GM12878 (cell line): ENCODE measurements around the gene KPNA1. TPM values are rescaled to one million over a fixed set of nuclear protein-coding genes. Genes with fewer than 3 reads are reported as not detected.

ENCODE experiments used
- ATAC-seq: fragments of 200-7000 bp; cut with Tn5 transposase; 3 replicates; pipeline ENCODE4 v1.9.1; 2020; ENCODE audit warnings: mild to moderate bottlenecking, moderate library complexity
- BruUV-seq: library from RNA; stranded (reverse); fragments of 400-500 nt; replicated peaks from 2 replicates; lab custom pipeline; 2021; lab: Mats Ljungman, UMichigan
- CTCF ChIA-PET: fragments of 300-600 bp; sonication (Branson Sonifier 250); formaldehyde crosslinking; extraction: SDS; loops from one replicate; lab custom pipeline; 2021; ENCODE audit warnings: inconsistent platforms; lab: Yijun Ruan, JAX
- POLR2A ChIA-PET: fragments of 350-600 bp; formaldehyde crosslinking; extraction: SDS; loops from one replicate; lab custom pipeline; 2021; ENCODE audit warnings: inconsistent platforms; lab: Charles Lee
- RAD21 ChIA-PET: fragments of 300-600 bp; sonication (Branson Sonifier 250); formaldehyde crosslinking; loops from one replicate; lab custom pipeline; 2023; ENCODE audit warnings: antibody characterized with exemption; ENCODE audit not compliant: unreplicated experiment; lab: Charles Lee
- SMC1A ChIA-PET: fragments of 300-600 bp; sonication (Branson Sonifier 250); formaldehyde crosslinking; loops from one replicate; lab custom pipeline; 2023; ENCODE audit not compliant: unreplicated experiment, uncharacterized antibody; lab: Charles Lee
- DNase-seq: peaks from one replicate; pipeline ENCODE4 v3.0.0-alpha.2; 2011; ENCODE audit warnings: low read depth, low spot score
- FAIRE-seq: peaks from 3 replicates; lab custom pipeline; 2011; peaks lifted over from hg19 to GRCh38; lab: Jason Lieb, UNC
- H2AFZ ChIP-seq: 2 replicates; pipeline ENCODE4 v1.6.0; 2011; ENCODE audit warnings: low read depth, low read length, control low read depth; ENCODE audit not compliant: control insufficient read depth
- H3K27ac ChIP-seq: 2 replicates; pipeline ENCODE4 v1.5.1; 2011; ENCODE audit warnings: control low read depth; ENCODE audit not compliant: control insufficient read depth, insufficient read depth
- H3K27me3 ChIP-seq, 2 experiments: replicated peaks in 1 of 2; 2 replicates each; pipeline versions ENCODE4 v1.6.0 to v1.6.1; 2011; ENCODE audit warnings: low read length in 1 of 2; ENCODE audit not compliant: control insufficient read depth in 2 of 2, insufficient read depth in 2 of 2
- H3K36me3 ChIP-seq, 2 experiments: 2 replicates each; pipeline ENCODE4 v1.5.1; 2011; ENCODE audit warnings: low read length in 1 of 2; ENCODE audit not compliant: control insufficient read depth in 2 of 2, insufficient read depth in 2 of 2
- H3K4me1 ChIP-seq: 2 replicates; pipeline ENCODE4 v1.6.1; 2011; ENCODE audit warnings: mild to moderate bottlenecking, low read length, moderate library complexity, mixed read lengths; ENCODE audit not compliant: control insufficient read depth, insufficient read depth
- H3K4me2 ChIP-seq: 2 replicates; pipeline ENCODE4 v1.6.0; 2011; ENCODE audit warnings: control low read depth; ENCODE audit not compliant: control insufficient read depth, insufficient read depth
- H3K4me3 ChIP-seq: fragments of 200-600 bp; sonication (generic); 2 replicates; pipeline ENCODE4 v1.5.1; 2016
- H3K79me2 ChIP-seq: 2 replicates; pipeline ENCODE4 v1.6.0; 2011; ENCODE audit warnings: low read length; ENCODE audit not compliant: control insufficient read depth, insufficient read depth
- H3K9ac ChIP-seq: 2 replicates; pipeline ENCODE4 v1.8.0; 2011; ENCODE audit warnings: low read length, control low read depth, mixed read lengths; ENCODE audit not compliant: control insufficient read depth, insufficient read depth
- H3K9me3 ChIP-seq: replicated peaks from 3 replicates; pipeline ENCODE4 v1.5.1; 2011; ENCODE audit warnings: mild to moderate bottlenecking, low read length; ENCODE audit not compliant: control insufficient read depth, insufficient read depth
- H4K20me1 ChIP-seq: 2 replicates; pipeline ENCODE4 v1.6.0; 2011; ENCODE audit not compliant: control insufficient read depth, insufficient read depth
- ELK1 ChIP-seq: IDR thresholded peaks from 2 replicates; pipeline ENCODE4 v1.6.1; 2012; ENCODE audit warnings: low read depth, low read length, improper control_type of control experiment
- EZH2 ChIP-seq: IDR thresholded peaks from 2 replicates; pipeline ENCODE4 v1.6.1; 2012; ENCODE audit warnings: low read depth, mild to moderate bottlenecking, control low read depth, inconsistent platforms, low read length, borderline replicate concordance; ENCODE audit not compliant: control insufficient read depth
- MAX ChIP-seq: IDR thresholded peaks from 2 replicates; pipeline ENCODE4 v1.6.1; 2012; ENCODE audit warnings: low read depth, low read length, improper control_type of control experiment
- PAX5 ChIP-seq: IDR thresholded peaks from 2 replicates; pipeline ENCODE4 v1.6.1; 2011; ENCODE audit warnings: low read depth, low read length, borderline replicate concordance
- POLR2A ChIP-seq: IDR thresholded peaks from 2 replicates; pipeline ENCODE4 v1.6.1; 2011; ENCODE audit warnings: low read depth, mild to moderate bottlenecking, low read length
- POLR2AphosphoS2 ChIP-seq: IDR thresholded peaks from 2 replicates; pipeline ENCODE4 v1.6.1; 2011; ENCODE audit warnings: low read depth, mild to moderate bottlenecking, low read length, improper control_type of control experiment, moderate library complexity
- YBX1 ChIP-seq: fragments of 450-650 bp; IDR thresholded peaks from 2 replicates; pipeline ENCODE4 v1.6.1; 2016; ENCODE audit warnings: antibody characterized with exemption
- WGBS: methylation state at CpG from one replicate; pipeline ENCODE4 v1.1.6; 2016; ENCODE audit warnings: low lambda C conversion rate; ENCODE audit not compliant: insufficient replicate concordance, insufficient coverage; ENCODE audit errors: missing lambda C conversion rate; 5-methylcytosine and 5-hydroxymethylcytosine counted together
- in situ Hi-C: fragments of 300-500 bp; cut with MboI; formaldehyde crosslinking; loops from 9 replicates; pipeline ENCODE4 v1.14.3; 2018; ENCODE audit warnings: mixed read lengths
- intact Hi-C: fragments of 100-400 bp; cut with micrococcal nuclease; formaldehyde crosslinking; loops from one replicate; pipeline ENCODE4 v1.14.2; 2022; ENCODE audit not compliant: unreplicated experiment
- polyA plus RNA-seq, 11 experiments: library from polyadenylated mRNA; depleted of rRNA in 4 of 11; unstranded in 6 of 11; stranded (reverse) in 5 of 11; fragments of >200 nt; fragmentation: Nextera tagmentation in 4 of 11; fragmentation: Illumina TruSeq in 1 of 11; extraction: Ambion mirVana in 4 of 11; extraction: Trizol in 1 of 11; gene quantifications; 1 replicate in 1 of 11; 2 replicates in 10 of 11; pipeline versions ENCODE4 v1.2.1 to v1.2.3, GENCODE V29; 2011 to 2016; ENCODE audit warnings: inconsistent platforms in 2 of 11, missing spikeins in 2 of 11, low read depth in 1 of 11
- total RNA-seq, 4 experiments: library from RNA; depleted of rRNA in 3 of 4; stranded (reverse); fragments of >200 nt in 3 of 4; fragmentation: Illumina TruSeq in 1 of 4; extraction: Trizol in 1 of 4; gene quantifications; 2 replicates each; pipeline versions ENCODE4 v1.2.1 to v1.2.3, GENCODE V29; 2013 to 2021

Gene KPNA1
- total and polyA plus RNA-seq, 10 of the 15 experiments (the other 5 are each of a cell fraction or from before 2014, with no cell fraction given) = 8.5 to 52.7 (median 41.0) TPM

- BruUV-seq = no TSS peak
- 73% methylated on average over 4 of the region's 4 CpGs for WGBS
- TF ChIP-seq MAX = no peak
- Histone ChIP-seq H2AFZ (no peak overlapping the region), H3K9ac (no peak overlapping the region), H4K20me1 (no peaks in the 10 kb centered on the region), H3K4me1 (peaks cover 5% of the 10 kb centered on the region), H3K79me2 (peaks cover 51% of the 10 kb centered on the region), H3K4me2 (no peak overlapping the region), H3K27ac (no peak overlapping the region), H3K4me3 (no peak overlapping the region), H3K9me3 (no peaks in the 10 kb centered on the region), H3K36me3 (peaks cover 2 to 11% of the 10 kb centered on the region in 2 experiments; a peak in 2 of 4 replicates), H3K27me3 (no peaks in the 10 kb centered on the region)
- POLR2A ChIA-PET = interaction anchor here (0.6 to 3.5 kb wide), 3 partner anchors 26 to 133 kb away, joined by 3 to 13 read pairs (median 8); no protein-coding TSS in a partner anchor
- CTCF ChIA-PET = interaction anchor here (0.7 to 6.3 kb wide), 12 partner anchors 9 to 297 kb away, joined by 3 to 72 read pairs (median 6); partner anchors contain the start of genes PARP14 and WDR5B
- intact Hi-C loops (loop anchor here (10.0 kb wide), 2 partner anchors 144 to 634 kb away; partner anchors contain the start of gene SEMA5B), in situ Hi-C loops (no loop called here)
- DNase-seq (no peak), ATAC-seq (0 out of 3 replicates have a peak, but pooled peaks have one; percentile 16), FAIRE-seq (no peak)
- SMC1A ChIA-PET = interaction anchor here (0.9 to 6.7 kb wide), 11 partner anchors 12 to 844 kb away, joined by 3 to 70 read pairs (median 7); partner anchors contain the start of genes POLQ and WDR5B
- RAD21 ChIA-PET = interaction anchor here (0.8 to 3.9 kb wide), 5 partner anchors 26 to 288 kb away, joined by 3 to 32 read pairs (median 8); partner anchors contain the start of gene KPNA1
Measured at GRCh38 chr3:122390665-122391064, 124.1 kb downstream of the KPNA1 start.

DNA sequence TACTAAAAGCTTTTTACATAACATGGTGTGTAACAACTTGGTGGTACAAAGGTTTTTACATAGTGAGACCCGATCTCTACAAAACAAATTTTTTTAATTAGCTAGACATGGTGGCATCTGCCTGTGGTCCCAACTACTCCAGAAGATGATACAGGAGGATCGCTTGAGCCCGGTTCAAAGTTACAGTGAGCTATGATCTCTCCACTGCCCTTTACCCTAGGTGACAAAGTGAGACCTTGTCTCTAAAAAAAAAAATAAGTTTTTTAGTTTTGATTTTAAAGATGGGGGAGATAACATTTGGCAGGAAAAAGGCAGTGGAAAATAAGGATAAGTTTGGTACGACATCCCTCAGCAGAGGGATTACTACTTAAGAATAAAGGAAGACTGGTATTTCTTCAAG, 124.8 kb downstream of the KPNA1 start:
- Histone ChIP-seq H3K27ac (no peak overlapping the region), H3K4me2 (no peak overlapping the region; the same call in 1 of the 2 replicates), H3K4me1 (peaks cover 5% of the 10 kb centered on the region), H4K20me1 (no peaks in the 10 kb centered on the region), H3K36me3 (peaks cover 2 to 11% of the 10 kb centered on the region in 2 experiments; a peak in 2 of 4 replicates), H3K27me3 (no peaks in the 10 kb centered on the region), H3K79me2 (peaks cover 56% of the 10 kb centered on the region), H3K4me3 (no peak overlapping the region), H3K9ac (no peak overlapping the region), H3K9me3 (no peaks in the 10 kb centered on the region), H2AFZ (no peak overlapping the region)
- intact Hi-C loops = loop anchor here (10.0 kb wide), 4 partner anchors 145 to 845 kb away; partner anchors contain the start of genes POLQ and SEMA5B
- no peak for TF ChIP-seq ELK1
- TF ChIP-seq YBX1 = no peak
- no peak for TF ChIP-seq POLR2AphosphoS2
- no peak for TF ChIP-seq PAX5
- TF ChIP-seq EZH2 = no peak
- TF ChIP-seq POLR2A = no peak
- CTCF ChIA-PET = interaction anchor here (0.9 to 6.3 kb wide), 13 partner anchors 10 to 290 kb away, joined by 3 to 72 read pairs (median 4); partner anchors contain the start of genes PARP14 and WDR5B
- DNase-seq = no peak
- no peak for FAIRE-seq
- ATAC-seq = no peak
- POLR2A ChIA-PET = interaction anchor here (0.8 to 3.5 kb wide), 3 partner anchors 27 to 175 kb away, joined by 3 to 13 read pairs (median 3); partner anchors contain the start of genes DTX3L and PARP9
- in situ Hi-C loops = no loop called here
- SMC1A ChIA-PET = interaction anchor here (0.7 to 6.7 kb wide), 15 partner anchors 18 to 844 kb away, joined by 3 to 70 read pairs (median 4); partner anchors contain the start of genes POLQ and WDR5B
- no TSS peak for BruUV-seq
- WGBS = 95% methylated on average over 4 of the region's 4 CpGs
- RAD21 ChIA-PET = interaction anchor here (0.8 to 3.9 kb wide), 7 partner anchors 18 to 371 kb away, joined by 3 to 32 read pairs (median 5); partner anchors contain the start of gene KPNA1
